Upper lobe of right lung (tissue), 1 donor: Measurements from ENCODE around the gene ULBP3. TPM values are rescaled to one million over a fixed set of nuclear protein-coding genes. Genes with fewer than 3 reads are reported as not detected.

Source experiments
- ATAC-seq: fragments of 200-7000 bp; cut with Tn5 transposase; one replicate; pipeline ENCODE4 v1.9.1; 2020; ENCODE audit warnings: mild to moderate bottlenecking, moderate library complexity
- DNase-seq: peaks from one replicate; pipeline ENCODE4 v3.0.0-alpha.2; 2020
- H3K27ac ChIP-seq: fragments of 200-600 bp; one replicate; pipeline ENCODE4 v1.8.0; 2022
- H3K27me3 ChIP-seq: fragments of 200-600 bp; one replicate; pipeline ENCODE4 v1.8.0; 2022; ENCODE audit warnings: mild to moderate bottlenecking
- H3K36me3 ChIP-seq: fragments of 200-600 bp; one replicate; pipeline ENCODE4 v1.8.0; 2022
- H3K4me1 ChIP-seq: fragments of 200-600 bp; one replicate; pipeline ENCODE4 v1.8.0; 2022
- H3K4me3 ChIP-seq: fragments of 200-600 bp; one replicate; pipeline ENCODE4 v1.8.0; 2022; ENCODE audit warnings: mild to moderate bottlenecking
- H3K9me3 ChIP-seq: fragments of 200-600 bp; one replicate; pipeline ENCODE4 v1.8.0; 2022
- intact Hi-C: fragments of 100-400 bp; cut with DNase I; formaldehyde crosslinking; loops from one replicate; pipeline ENCODE4 v1.11.0; 2022
- total RNA-seq: library from RNA; stranded (reverse); fragmentation: NEBNext Ultra II Directional; extraction: Animal tissue kit (Norgen Biotek cat#: 25700); gene quantifications from one replicate; pipeline ENCODE4 v1.2.1, GENCODE V29; 2021
- TF ChIP-seq, protein P1 (sequence below): fragments of 200-600 bp; IDR thresholded peaks from one replicate; pipeline ENCODE4 v1.8.0; 2022; ENCODE audit warnings: antibody characterized with exemption
- donor health status: DM: no; HTN: yes; CAD: no; lungs with severe emphysema.

The ULBP3 gene
- total RNA-seq, 1 donor from 2014 or later = 3.8 TPM

DNA sequence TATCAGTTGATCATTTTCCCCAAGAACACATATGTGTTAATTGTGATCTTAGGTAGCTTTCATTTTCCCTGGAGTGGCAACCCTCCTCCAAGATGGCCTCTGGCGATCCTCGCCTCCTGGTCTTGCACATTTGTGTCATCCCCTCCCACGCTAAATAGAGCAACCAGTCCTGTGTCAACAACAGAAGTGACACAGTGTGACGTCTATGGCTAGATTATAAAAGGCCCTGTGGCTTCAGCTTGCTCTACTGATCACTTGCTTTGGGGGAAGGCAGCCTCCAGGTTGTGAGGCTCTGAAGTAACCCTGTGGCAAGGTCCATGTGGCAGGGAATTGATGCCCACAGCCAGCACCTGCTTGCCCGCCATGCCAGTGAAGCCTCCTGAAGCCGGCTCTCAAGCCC lies 43.3 kb upstream of the ULBP3 start:
- DNase-seq (no peak), ATAC-seq (no peak)
- intact Hi-C loops = no loop called here
- TF ChIP-seq, protein P1, sequence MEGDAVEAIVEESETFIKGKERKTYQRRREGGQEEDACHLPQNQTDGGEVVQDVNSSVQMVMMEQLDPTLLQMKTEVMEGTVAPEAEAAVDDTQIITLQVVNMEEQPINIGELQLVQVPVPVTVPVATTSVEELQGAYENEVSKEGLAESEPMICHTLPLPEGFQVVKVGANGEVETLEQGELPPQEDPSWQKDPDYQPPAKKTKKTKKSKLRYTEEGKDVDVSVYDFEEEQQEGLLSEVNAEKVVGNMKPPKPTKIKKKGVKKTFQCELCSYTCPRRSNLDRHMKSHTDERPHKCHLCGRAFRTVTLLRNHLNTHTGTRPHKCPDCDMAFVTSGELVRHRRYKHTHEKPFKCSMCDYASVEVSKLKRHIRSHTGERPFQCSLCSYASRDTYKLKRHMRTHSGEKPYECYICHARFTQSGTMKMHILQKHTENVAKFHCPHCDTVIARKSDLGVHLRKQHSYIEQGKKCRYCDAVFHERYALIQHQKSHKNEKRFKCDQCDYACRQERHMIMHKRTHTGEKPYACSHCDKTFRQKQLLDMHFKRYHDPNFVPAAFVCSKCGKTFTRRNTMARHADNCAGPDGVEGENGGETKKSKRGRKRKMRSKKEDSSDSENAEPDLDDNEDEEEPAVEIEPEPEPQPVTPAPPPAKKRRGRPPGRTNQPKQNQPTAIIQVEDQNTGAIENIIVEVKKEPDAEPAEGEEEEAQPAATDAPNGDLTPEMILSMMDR = no peak
- no peaks in the 10 kb centered on the region for H3K36me3 ChIP-seq
- H3K27ac ChIP-seq = no peak overlapping the region
- H3K4me3 ChIP-seq = no peak overlapping the region
- H3K9me3 ChIP-seq = no peaks in the 10 kb centered on the region
- H3K4me1 ChIP-seq = no peaks in the 10 kb centered on the region
- H3K27me3 ChIP-seq = no peaks in the 10 kb centered on the region

GRCh38 chr6:150102750-150103270 lies 33.9 kb upstream of the ULBP3 start:
- TF ChIP-seq, protein P1 = no peak
- Histone ChIP-seq H3K9me3 (no peaks in the 10 kb centered on the region), H3K27me3 (no peaks in the 10 kb centered on the region), H3K27ac (no peak overlapping the region), H3K4me3 (no peak overlapping the region), H3K4me1 (no peaks in the 10 kb centered on the region), H3K36me3 (no peaks in the 10 kb centered on the region)
- intact Hi-C loops = no loop called here
- DNase-seq = no peak
- ATAC-seq = no peak

DNA sequence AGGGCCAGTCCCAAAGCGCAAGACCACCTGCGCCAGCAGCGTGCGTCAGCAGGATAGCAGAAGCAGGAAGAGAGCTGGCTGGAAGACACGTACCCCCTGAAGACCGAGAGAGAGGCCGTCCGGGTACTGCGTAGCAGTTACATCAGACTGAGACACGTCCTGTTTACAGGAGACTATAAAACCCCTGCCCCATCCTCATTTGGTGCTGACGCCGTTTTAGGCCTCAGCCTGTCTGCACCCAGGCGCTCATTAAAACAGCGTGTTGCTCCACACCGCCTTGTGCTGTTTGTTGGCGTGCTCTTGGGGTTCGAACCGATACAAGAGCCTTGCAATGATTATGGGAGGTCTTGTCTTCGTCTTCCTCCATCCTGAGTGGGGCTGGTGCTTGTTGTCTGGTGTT lies 31.8 kb upstream of the ULBP3 start:
- Histone ChIP-seq H3K27ac (no peak overlapping the region), H3K4me1 (no peaks in the 10 kb centered on the region), H3K4me3 (no peak overlapping the region), H3K27me3 (no peaks in the 10 kb centered on the region), H3K36me3 (no peaks in the 10 kb centered on the region), H3K9me3 (no peaks in the 10 kb centered on the region)
- ATAC-seq (no peak), DNase-seq (no peak)
- TF ChIP-seq, protein P1 = no peak
- intact Hi-C loops = no loop called here

DNA sequence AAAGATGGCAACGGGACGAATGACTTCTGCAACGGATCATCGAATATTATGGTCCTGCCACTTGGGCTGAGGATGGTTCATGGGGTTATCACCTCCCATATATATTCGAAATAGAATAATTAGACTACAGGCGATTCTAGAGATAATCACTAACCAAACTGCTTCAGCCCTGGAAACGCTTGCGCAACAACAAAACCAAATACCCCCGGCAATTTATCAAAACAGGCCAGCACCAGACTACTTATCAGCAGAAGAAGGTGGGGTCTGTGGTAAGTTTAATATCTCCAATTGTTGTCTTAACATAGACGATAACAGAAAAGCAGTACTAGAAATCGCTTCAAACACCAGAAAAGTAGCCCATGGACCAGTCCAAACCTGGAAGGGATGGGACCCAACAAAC lies 31.0 kb upstream of the ULBP3 start:
- Histone ChIP-seq H3K27ac (no peak overlapping the region), H3K9me3 (no peaks in the 10 kb centered on the region), H3K4me1 (no peaks in the 10 kb centered on the region), H3K4me3 (no peak overlapping the region), H3K36me3 (no peaks in the 10 kb centered on the region), H3K27me3 (no peaks in the 10 kb centered on the region)
- TF ChIP-seq, protein P1 = no peak
- intact Hi-C loops = no loop called here
- ATAC-seq = no peak
- DNase-seq = no peak

GRCh38 chr6:150099546-150099945 lies 30.6 kb upstream of the ULBP3 start:
- Histone ChIP-seq H3K9me3 (no peaks in the 10 kb centered on the region), H3K27ac (no peak overlapping the region), H3K4me1 (no peaks in the 10 kb centered on the region), H3K4me3 (no peak overlapping the region), H3K36me3 (no peaks in the 10 kb centered on the region), H3K27me3 (no peaks in the 10 kb centered on the region)
- DNase-seq (no peak), ATAC-seq (no peak)
- TF ChIP-seq, protein P1 = no peak
- intact Hi-C loops = no loop called here

- ATAC-seq = no peak
- H3K4me3 ChIP-seq = no peak overlapping the region
- TF ChIP-seq, protein P1 = no peak
- H3K36me3 ChIP-seq = no peaks in the 10 kb centered on the region
- H3K4me1 ChIP-seq = no peaks in the 10 kb centered on the region
- no peak overlapping the region for H3K27ac ChIP-seq
- intact Hi-C loops = no loop called here
- H3K27me3 ChIP-seq = no peaks in the 10 kb centered on the region
- DNase-seq = no peak
- no peaks in the 10 kb centered on the region for H3K9me3 ChIP-seq
These were observed 29.2 kb upstream of the ULBP3 start for GRCh38 chr6:150098155-150098554.
